Measurements from ENCODE around the gene KRT6B.

KRT6B gene

GRCh38 chr12:52487211-52487610 is 35.3 kb upstream of the KRT6B start:
- TF ChIP-seq CTCF (IDR thresholded peaks at IDR 0.05; ENCODE audit: insufficient read depth, missing control alignments) = no peak
- FAIRE-seq (no peak), DNase-seq (ENCODE audit: insufficient read length, low spot score) (no peak)

DNA sequence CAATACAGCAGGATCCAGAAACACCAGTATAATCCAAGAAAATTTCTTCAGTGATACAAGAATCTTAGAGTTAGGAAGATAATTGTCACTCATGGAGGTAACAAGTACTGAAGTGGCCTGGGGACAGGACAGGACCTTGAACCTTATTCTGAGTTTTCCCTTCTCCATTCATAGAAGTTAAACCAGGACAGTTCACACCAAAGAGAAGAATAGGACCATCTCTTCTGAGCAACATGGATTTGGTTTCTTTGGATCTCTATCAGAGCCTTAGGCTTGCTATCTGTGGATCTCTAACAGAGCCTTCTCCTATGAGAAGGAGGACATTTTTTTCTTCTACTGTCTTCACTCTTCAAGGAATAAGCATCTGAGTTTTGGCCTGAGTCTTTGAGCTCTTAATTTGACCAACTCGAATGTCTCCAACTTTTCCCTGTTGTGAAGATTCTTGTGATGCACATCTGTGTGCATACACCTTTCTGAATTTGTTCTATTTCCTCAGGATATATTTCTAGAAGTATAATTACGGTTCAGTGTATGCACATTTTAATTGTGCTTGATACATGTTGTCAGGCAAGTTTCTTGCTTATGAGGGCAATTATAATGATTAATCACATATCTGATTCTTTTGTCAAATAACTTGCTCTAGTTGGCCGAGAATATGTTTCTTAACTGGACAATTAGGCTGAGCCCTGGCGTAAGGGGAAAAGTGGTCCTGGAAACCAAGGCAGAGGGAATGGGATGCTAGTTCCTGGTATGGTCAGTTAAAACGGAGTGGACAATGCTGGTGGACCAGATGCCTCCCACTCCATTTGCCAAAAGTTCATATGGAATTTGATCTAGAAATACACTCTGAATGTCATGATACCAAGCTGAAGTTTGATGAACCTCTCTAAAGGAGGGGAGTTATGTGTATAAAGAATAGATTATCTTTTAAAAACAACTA is 34.5 kb upstream of the KRT6B start:
- DNase-seq (ENCODE audit: insufficient read length, low spot score) = no peak
- no peak for TF ChIP-seq CTCF (IDR thresholded peaks at IDR 0.05; ENCODE audit: insufficient read depth, missing control alignments)
- FAIRE-seq = no peak

GRCh38 chr12:52480073-52480472 is 28.1 kb upstream of the KRT6B start:
- DNase-seq (ENCODE audit: insufficient read length, low spot score) (no peak), FAIRE-seq (no peak)
- no peak for TF ChIP-seq CTCF (IDR thresholded peaks at IDR 0.05; ENCODE audit: insufficient read depth, missing control alignments)

DNA sequence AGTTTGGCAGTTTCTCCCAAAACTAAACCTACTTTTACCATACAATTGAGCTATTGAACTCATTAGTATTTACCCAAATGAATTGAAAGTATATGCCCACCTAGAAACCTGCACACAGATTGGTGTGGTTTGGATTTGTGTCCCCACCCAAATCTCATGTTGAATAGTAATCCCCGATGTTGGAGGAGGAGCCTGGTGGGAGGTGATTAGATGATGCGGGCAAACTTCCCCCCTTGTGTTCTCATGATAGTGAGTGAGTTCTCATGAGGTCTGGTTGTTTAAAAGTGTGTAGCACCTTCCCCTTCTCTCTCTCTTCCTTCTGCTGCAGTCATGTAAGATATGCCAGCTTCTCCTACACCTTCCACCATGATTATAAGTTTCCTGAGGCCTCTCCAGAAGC is 25.7 kb upstream of the KRT6B start:
- DNase-seq (ENCODE audit: insufficient read length, low spot score) = no peak
- FAIRE-seq = no peak
- no peak for TF ChIP-seq CTCF (IDR thresholded peaks at IDR 0.05; ENCODE audit: insufficient read depth, missing control alignments)

- FAIRE-seq = no peak
- no peak for TF ChIP-seq CTCF (IDR thresholded peaks at IDR 0.05; ENCODE audit: insufficient read depth, missing control alignments)
- DNase-seq (ENCODE audit: insufficient read length, low spot score) = no peak
Measured at GRCh38 chr12:52474212-52474611, 22.3 kb upstream of the KRT6B start.

DNA sequence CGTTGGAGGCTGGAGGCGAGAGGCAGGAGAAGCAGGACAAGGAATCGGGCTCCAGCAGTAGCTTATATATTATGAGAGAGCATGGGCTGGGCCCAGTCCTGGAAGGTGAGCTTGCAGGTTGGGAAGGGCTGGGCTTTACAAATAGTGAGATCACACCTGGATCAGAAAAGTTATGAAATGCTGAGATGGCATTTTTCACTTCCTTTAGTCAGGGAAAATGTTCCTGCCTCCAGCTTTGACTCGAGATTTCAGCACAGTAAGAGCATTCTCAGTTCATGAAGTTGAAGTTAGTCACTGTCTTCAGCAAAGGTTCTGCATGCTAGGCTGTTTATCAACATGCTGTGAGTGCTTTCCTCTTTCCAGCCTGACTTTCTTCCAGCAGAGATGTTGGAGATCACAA is 21.8 kb upstream of the KRT6B start, which contains the start of gene KRT6C:
Gene KRT6C, minus strand, starts transcription at position 38 of the 400 bp plus-strand sequence. CDS start 68 bp downstream, outside the sequence.
- DNase-seq (ENCODE audit: insufficient read length, low spot score) = no peak
- no peak for TF ChIP-seq CTCF (IDR thresholded peaks at IDR 0.05; ENCODE audit: insufficient read depth, missing control alignments)
- FAIRE-seq = no peak

- DNase-seq (ENCODE audit: insufficient read length, low spot score) = no peak
- no peak for FAIRE-seq
- TF ChIP-seq CTCF (IDR thresholded peaks at IDR 0.05; ENCODE audit: insufficient read depth, missing control alignments) = no peak
Measured at GRCh38 chr12:52469853-52470252, 17.9 kb upstream of the KRT6B start.

Data from D721Med (cell line).